DMS114 treated with DMSO at 0.1 percent for 48 hours (cell line): ENCODE data around the gene CMTM7.

Source experiments
- DNase-seq: peaks from one replicate; lab custom pipeline; 2025; ENCODE audit not compliant: unreplicated experiment; lab: John Stamatoyannopoulos, UW

CMTM7 gene

GRCh38 chr3:32391643-32392535 lies at the start of gene CMTM7:
CMTM7 (plus strand) TSS chr3:32391853; CDS start chr3:32391907, 54 bp downstream.
- peak; percentile 16 for DNase-seq

- DNase-seq, result no peak
Measured at GRCh38 chr3:32347343-32348125, 44.1 kb upstream of the CMTM7 start.

GRCh38 chr3:32349184-32349583 lies 42.5 kb upstream of the CMTM7 start:
- DNase-seq, result no peak

- no peak for DNase-seq
Measured at GRCh38 chr3:32352563-32352962, 39.1 kb upstream of the CMTM7 start.

GRCh38 chr3:32353351-32353750 lies 38.3 kb upstream of the CMTM7 start:
- DNase-seq, result no peak

GRCh38 chr3:32354362-32354778 lies 37.3 kb upstream of the CMTM7 start:
- DNase-seq, result no peak

- no peak for DNase-seq
Measured at GRCh38 chr3:32355751-32356291, 35.8 kb upstream of the CMTM7 start.

- DNase-seq, result no peak
Measured at GRCh38 chr3:32359766-32360492, 31.7 kb upstream of the CMTM7 start.

GRCh38 chr3:32360493-32360827 lies 31.2 kb upstream of the CMTM7 start:
- no peak for DNase-seq

- DNase-seq, result no peak
Measured at GRCh38 chr3:32366638-32367397, 24.8 kb upstream of the CMTM7 start.

- no peak for DNase-seq
Measured at GRCh38 chr3:32367442-32367841, 24.2 kb upstream of the CMTM7 start.

- no peak for DNase-seq
Measured at GRCh38 chr3:32371461-32372212, 20.0 kb upstream of the CMTM7 start.

- DNase-seq, result no peak
Measured at GRCh38 chr3:32372213-32372490, 19.5 kb upstream of the CMTM7 start.

GRCh38 chr3:32373276-32373675 lies 18.4 kb upstream of the CMTM7 start:
- no peak for DNase-seq

GRCh38 chr3:32373844-32374243 lies 17.8 kb upstream of the CMTM7 start:
- no peak for DNase-seq

- peak; percentile 38 for DNase-seq
Measured at GRCh38 chr3:32374788-32375595, 16.7 kb upstream of the CMTM7 start.

- no peak for DNase-seq
Measured at GRCh38 chr3:32375596-32375930, 16.1 kb upstream of the CMTM7 start.

GRCh38 chr3:32376115-32376514 lies 15.5 kb upstream of the CMTM7 start:
- no peak for DNase-seq

- no peak for DNase-seq
Measured at GRCh38 chr3:32379831-32380500, 11.7 kb upstream of the CMTM7 start.
